GM18868 (cell line): Measurements from ENCODE around the gene KIF7.
"Not testable (repeated sequence)": the region's sequence is repeated elsewhere in the genome, so short reads cannot be mapped to it uniquely, and the experiment has no call there.

Source experiments
- ATAC-seq: cut with Tn5 transposase; IDR thresholded peaks from one replicate; pipeline ENCODE4 v1.9.1; 2021; ENCODE audit warnings: mild to moderate bottlenecking, moderate library complexity; ENCODE audit not compliant: unreplicated experiment

KIF7 gene

GRCh38 chr15:89621547-89621946, 33.7 kb downstream of the KIF7 start:
- no peak for ATAC-seq

GRCh38 chr15:89616228-89616627, 39.0 kb downstream of the KIF7 start:
- ATAC-seq: no peak

GRCh38 chr15:89615135-89615534, 40.1 kb downstream of the KIF7 start:
- no peak for ATAC-seq

GRCh38 chr15:89614164-89614563, 41.1 kb downstream of the KIF7 start:
- no peak for ATAC-seq

GRCh38 chr15:89613031-89613430, 42.2 kb downstream of the KIF7 start:
- no peak for ATAC-seq

GRCh38 chr15:89611317-89611716, 44.0 kb downstream of the KIF7 start:
- no peak for ATAC-seq

- ATAC-seq: no peak
Observed at GRCh38 chr15:89599021-89599420, 56.2 kb downstream of the KIF7 start.

- no peak for ATAC-seq
Observed at GRCh38 chr15:89593018-89593417, 62.2 kb downstream of the KIF7 start.

GRCh38 chr15:89591834-89592233, 63.4 kb downstream of the KIF7 start:
- no peak for ATAC-seq

GRCh38 chr15:89587955-89588354, 67.3 kb downstream of the KIF7 start:
- no peak for ATAC-seq

GRCh38 chr15:89586651-89587050, 68.6 kb downstream of the KIF7 start:
- no peak for ATAC-seq

- ATAC-seq: not testable (repeated sequence)
Observed at GRCh38 chr15:89580747-89581146, 74.5 kb downstream of the KIF7 start.

- ATAC-seq: no peak
Observed at GRCh38 chr15:89578146-89578545, 77.1 kb downstream of the KIF7 start.
